ENCODE measurements around the gene DSTYK. TPM values are rescaled to one million over a fixed set of nuclear protein-coding genes. Genes with fewer than 3 reads are reported as not detected.

The DSTYK gene
- total and polyA plus RNA-seq, 7 donors: 1.6 to 13.3 (median 9.1) TPM

GRCh38 chr1:205257735-205258134, 46.2 kb upstream of the DSTYK start:
- Histone ChIP-seq H3K27me3 (no peaks in the 10 kb centered on the region), H3K9me3 (no peaks in the 10 kb centered on the region), H3K4me1 (peaks cover 0 to 44% (median 16%) of the 10 kb centered on the region in 4 donors), H3K27ac (no peak overlapping the region), H3K36me3 (no peaks in the 10 kb centered on the region), H3K4me3 (no peak overlapping the region)
- intact Hi-C loops (cut with DNase I): loop anchor here (5.0 kb wide), 2 partner anchors 115 to 135 kb away; partner anchors contain the start of gene RBBP5
- 57 to 73% methylated on average over 2 of the region's 2 CpGs for WGBS, 2 donors
- TF ChIP-seq POLR2A (IDR thresholded peaks at IDR 0.05) (no peak), CTCF (IDR thresholded peaks at IDR 0.05) (no peak), POLR2AphosphoS5 (IDR thresholded peaks at IDR 0.05) (no peak), EP300 (IDR thresholded peaks at IDR 0.05) (no peak)
- no peak for DNase-seq

GRCh38 chr1:205256951-205257625, 45.6 kb upstream of the DSTYK start:
- no peak for DNase-seq
- Histone ChIP-seq H3K27ac (no peak overlapping the region), H3K4me1 (peaks cover 0 to 41% (median 15%) of the 10 kb centered on the region in 4 donors), H3K36me3 (no peaks in the 10 kb centered on the region), H3K4me3 (no peak overlapping the region), H3K27me3 (no peaks in the 10 kb centered on the region), H3K9me3 (no peaks in the 10 kb centered on the region)
- WGBS, 2 donors: 90 to 93% methylated on average over 19 of the region's 19 CpGs
- TF ChIP-seq CTCF (IDR thresholded peaks at IDR 0.05) (no peak), POLR2A (IDR thresholded peaks at IDR 0.05) (no peak), EP300 (IDR thresholded peaks at IDR 0.05) (no peak), POLR2AphosphoS5 (IDR thresholded peaks at IDR 0.05) (no peak)
- intact Hi-C loops (cut with DNase I): loop anchor here (1.0 to 5.0 kb wide), 3 partner anchors 28 to 135 kb away; partner anchors contain the start of gene RBBP5

- 46 to 54% methylated on average over 8 of the region's 8 CpGs for WGBS, 2 donors
Measured at GRCh38 chr1:205255941-205256780, 44.7 kb upstream of the DSTYK start.

GRCh38 chr1:205251576-205251975, 40.1 kb upstream of the DSTYK start:
- TF ChIP-seq POLR2AphosphoS5 (IDR thresholded peaks at IDR 0.05) (no peak), CTCF (IDR thresholded peaks at IDR 0.05) (no peak), EP300 (IDR thresholded peaks at IDR 0.05) (no peak), POLR2A (IDR thresholded peaks at IDR 0.05) (no peak)
- peak overlapping the region in 3 of 4 donors; percentile 29 to 75 (median 31) for H3K27ac ChIP-seq
- DNase-seq: no peak
- no peak overlapping the region for H3K4me3 ChIP-seq
- peaks cover 0 to 69% (median 52%) of the 10 kb centered on the region in 4 donors for H3K4me1 ChIP-seq
- WGBS, 2 donors: 83 to 90% methylated on average over 5 of the region's 5 CpGs
- no peaks in the 10 kb centered on the region for H3K36me3 ChIP-seq
- H3K27me3 ChIP-seq: no peaks in the 10 kb centered on the region
- H3K9me3 ChIP-seq: no peaks in the 10 kb centered on the region
- intact Hi-C loops (cut with DNase I): no loop called here

More at GRCh38 chr1:205255941-205256780, 44.7 kb upstream of the DSTYK start:
- Histone ChIP-seq H3K36me3 (no peaks in the 10 kb centered on the region), H3K27me3 (no peaks in the 10 kb centered on the region), H3K4me3 (no peak overlapping the region), H3K27ac (peak overlapping the region in 1 of 4 donors; percentile 46), H3K4me1 (peaks cover 0 to 41% (median 16%) of the 10 kb centered on the region in 4 donors), H3K9me3 (no peaks in the 10 kb centered on the region)
- peak; percentile 95 for DNase-seq
- intact Hi-C loops (cut with DNase I): loop anchor here (1.0 to 5.0 kb wide), 3 partner anchors 27 to 134 kb away; partner anchors contain the start of gene RBBP5
- TF ChIP-seq POLR2A (IDR thresholded peaks at IDR 0.05) (no peak), EP300 (IDR thresholded peaks at IDR 0.05) (no peak), CTCF (IDR thresholded peaks at IDR 0.05) (peak; percentile 96 to 99 (median 98)), POLR2AphosphoS5 (IDR thresholded peaks at IDR 0.05) (peak in 1 of 4 donors; percentile 16)
